ENCODE results near the gene GATAD1.

The GATAD1 gene

GRCh38 chr7:92506363-92506762 lies 59.1 kb downstream of the GATAD1 start:
- TF ChIP-seq POLR2AphosphoS5 (IDR thresholded peaks at IDR 0.05; ENCODE audit: low read depth, low read length): no peak
- no peak for TF ChIP-seq REST (IDR thresholded peaks at IDR 0.05; ENCODE audit: insufficient read depth in 1 of 2, low read depth in 2 of 2, low read length in 2 of 2)
- TF ChIP-seq TAF1 (IDR thresholded peaks at IDR 0.05; ENCODE audit: borderline replicate concordance, insufficient read depth, low read length): no peak
- TF ChIP-seq FOXP2 (optimal IDR thresholded peaks at IDR 0.05; ENCODE audit: borderline replicate concordance, extremely low read depth, extremely low read length, insufficient read depth): no peak
- no peak for TF ChIP-seq SIN3A (IDR thresholded peaks at IDR 0.05; ENCODE audit: borderline replicate concordance, insufficient read depth, low read length)

- TF ChIP-seq FOXP2 (optimal IDR thresholded peaks at IDR 0.05; ENCODE audit: borderline replicate concordance, extremely low read depth, extremely low read length, insufficient read depth): no peak
These were observed 61.7 kb downstream of the GATAD1 start for GRCh38 chr7:92508946-92509345.
